Ishikawa (cell line): Measurements from ENCODE around the gene PRDM16.

Source experiments
- EGR1 ChIP-seq: IDR thresholded peaks from 2 replicates; pipeline ENCODE4 v1.6.1; 2012
- EP300 ChIP-seq: IDR thresholded peaks from 2 replicates; pipeline ENCODE4 v1.6.1; 2012; ENCODE audit warnings: borderline replicate concordance
- TEAD4 ChIP-seq: IDR thresholded peaks from 2 replicates; pipeline ENCODE4 v1.6.1; 2012
- USF1 ChIP-seq: IDR thresholded peaks from 2 replicates; pipeline ENCODE4 v1.6.1; 2012

GRCh38 chr1:3470650-3471355 lies 401.8 kb downstream of the PRDM16 start:
- TF ChIP-seq USF1 (no peak), TEAD4 (no peak), EP300 (no peak), EGR1 (peak; percentile 12; the same call in 1 of the 2 replicates)
